Spinal cord (tissue), 10 donors: ENCODE results near the gene SUN5. TPM values are rescaled to one million over a fixed set of nuclear protein-coding genes. Genes with fewer than 3 reads are reported as not detected.

Experiments used
- DNase-seq, 6 donors: peaks; one replicate each; pipeline versions ENCODE4 v3.0.0 to v3.0.0-alpha.2; 2013 to 2015; ENCODE audit warnings: low spot score in 6 of 6, low read depth in 4 of 6
- H3K27ac ChIP-seq: one replicate; pipeline ENCODE4 v1.5.1; 2013; ENCODE audit warnings: low read depth, low read length, control low read depth
- H3K27me3 ChIP-seq: one replicate; pipeline ENCODE4 v1.6.1; 2013; ENCODE audit warnings: low read length; ENCODE audit not compliant: control insufficient read depth, insufficient read depth
- H3K36me3 ChIP-seq: one replicate; pipeline ENCODE4 v1.6.1; 2013; ENCODE audit warnings: low read length; ENCODE audit not compliant: control insufficient read depth, insufficient read depth
- H3K4me1 ChIP-seq: one replicate; pipeline ENCODE4 v1.6.1; 2013; ENCODE audit warnings: low read length; ENCODE audit not compliant: control insufficient read depth, insufficient read depth
- H3K4me3 ChIP-seq: one replicate; pipeline ENCODE4 v1.5.1; 2013; ENCODE audit warnings: low read depth, low read length, control low read depth
- H3K9me3 ChIP-seq: one replicate; pipeline ENCODE4 v1.6.1; 2013; ENCODE audit warnings: low read length; ENCODE audit not compliant: control insufficient read depth, insufficient read depth
- WGBS: methylation state at CpG from one replicate; pipeline ENCODE4 v1.1.5; 2013; ENCODE audit warnings: missing lambda C conversion rate; ENCODE audit not compliant: insufficient coverage; 5-methylcytosine and 5-hydroxymethylcytosine counted together
- polyA plus RNA-seq, 2 donors: library from polyadenylated mRNA; unstranded; fragments of 120-200 nt; gene quantifications; one replicate each; pipeline ENCODE4 v1.2.1, GENCODE V29; 2013; ENCODE audit not compliant: insufficient read length in 2 of 2
- total RNA-seq, 2 donors: library from RNA; depleted of rRNA in 1 of 2; stranded (reverse); fragments of 120-200 nt in 1 of 2; fragments of >200 nt in 1 of 2; gene quantifications; one replicate each; pipeline versions ENCODE4 v1.2.3 to v1.2.4, GENCODE V29; 2013 to 2014
- donor health status: healthy.

Gene SUN5
- total and polyA plus RNA-seq, 4 donors = not detected

DNA sequence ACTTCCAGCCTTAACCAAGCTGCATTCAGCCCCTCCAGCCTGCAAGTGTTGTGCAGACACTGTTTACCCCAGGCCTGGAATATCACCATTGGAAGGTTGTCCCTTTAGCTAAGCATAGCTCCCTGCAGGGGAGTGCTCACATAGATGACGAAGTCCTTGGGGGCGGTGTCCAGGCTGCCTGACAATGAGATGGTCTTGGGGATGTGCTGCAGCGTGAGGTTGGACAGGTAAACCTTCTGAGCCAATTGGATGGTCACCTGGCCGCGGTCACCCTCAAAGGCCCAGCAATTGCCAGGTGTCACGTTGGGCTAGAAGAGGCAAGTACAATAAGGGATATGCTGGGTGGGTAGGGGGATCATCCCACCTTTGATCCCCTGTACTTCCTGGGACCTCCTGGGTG lies 18.6 kb downstream of the SUN5 start:
- DNase-seq = no peak
- H3K27ac ChIP-seq = peak overlapping the region; percentile 88
- H3K36me3 ChIP-seq = no peaks in the 10 kb centered on the region
- H3K27me3 ChIP-seq = no peaks in the 10 kb centered on the region
- H3K4me1 ChIP-seq = peaks cover 60% of the 10 kb centered on the region
- WGBS = 81% methylated on average over 3 of the region's 6 CpGs
- no peak overlapping the region for H3K4me3 ChIP-seq
- H3K9me3 ChIP-seq = no peaks in the 10 kb centered on the region

DNA sequence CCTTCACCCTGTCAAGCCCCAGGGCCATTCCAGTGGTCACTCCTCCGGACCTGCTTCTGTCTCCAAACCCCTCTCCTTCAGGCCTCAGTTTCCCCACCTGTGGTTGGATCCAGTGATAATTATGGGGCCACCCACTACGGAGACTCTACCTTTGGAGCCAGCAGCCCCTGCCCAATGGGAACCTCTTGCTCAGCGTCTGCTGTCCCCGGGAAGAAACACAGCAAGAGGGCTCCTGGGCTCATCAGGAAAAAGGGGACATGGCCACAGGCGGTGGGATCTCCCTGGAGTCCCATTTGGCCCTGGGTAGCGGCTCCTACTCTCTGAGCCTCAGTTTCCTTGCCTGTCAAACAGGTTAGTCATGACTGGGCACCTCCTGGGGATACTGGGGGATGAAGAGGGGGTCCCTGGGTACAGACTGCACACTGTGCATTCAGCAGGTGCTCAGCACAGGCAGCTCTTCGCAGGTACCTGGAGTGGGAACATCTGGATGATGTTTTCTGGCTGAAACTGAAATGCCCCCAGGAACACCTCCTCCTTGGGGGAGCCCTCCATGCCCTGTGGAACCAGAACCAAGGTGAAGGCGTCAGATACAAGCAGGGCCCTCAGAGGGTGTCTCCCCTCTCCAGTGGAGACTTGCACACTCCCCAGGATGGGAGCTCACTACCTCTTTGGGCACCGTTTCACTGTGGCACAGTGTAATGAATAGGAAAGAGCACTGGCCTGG lies 19.4 kb downstream of the SUN5 start:
- H3K9me3 ChIP-seq = no peaks in the 10 kb centered on the region
- DNase-seq = no peak
- 93% methylated on average over 9 of the region's 9 CpGs for WGBS
- H3K36me3 ChIP-seq = no peaks in the 10 kb centered on the region
- no peak overlapping the region for H3K4me3 ChIP-seq
- peak overlapping the region; percentile 88 for H3K27ac ChIP-seq
- no peaks in the 10 kb centered on the region for H3K27me3 ChIP-seq
- peaks cover 68% of the 10 kb centered on the region for H3K4me1 ChIP-seq

DNA sequence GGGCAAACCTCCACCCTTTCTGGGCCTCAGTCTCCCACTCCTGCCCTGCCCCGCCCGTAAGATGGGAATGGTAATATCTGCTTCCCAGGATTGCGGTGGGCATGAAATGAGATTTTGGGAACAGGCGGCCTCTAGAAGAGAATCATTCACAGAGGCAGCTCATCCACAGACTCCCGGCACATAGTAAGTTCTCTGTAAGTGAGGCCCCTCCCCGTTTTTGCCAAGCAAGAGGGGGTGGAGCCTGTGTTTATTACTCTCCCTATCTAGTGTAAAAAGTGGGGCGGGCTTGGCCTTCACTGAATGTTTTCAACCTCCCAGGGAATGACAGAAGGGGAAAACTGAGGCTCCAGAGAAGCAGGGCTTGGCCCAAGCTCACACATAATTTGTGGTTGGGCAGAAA lies 20.0 kb downstream of the SUN5 start:
- Histone ChIP-seq H3K27ac (peak overlapping the region; percentile 91), H3K4me1 (peaks cover 74% of the 10 kb centered on the region), H3K4me3 (no peak overlapping the region), H3K9me3 (no peaks in the 10 kb centered on the region), H3K36me3 (no peaks in the 10 kb centered on the region), H3K27me3 (no peaks in the 10 kb centered on the region)
- WGBS = 79% methylated on average over 3 of the region's 7 CpGs
- DNase-seq = peak in 2 of 6 donors; percentile 54 to 63

DNA sequence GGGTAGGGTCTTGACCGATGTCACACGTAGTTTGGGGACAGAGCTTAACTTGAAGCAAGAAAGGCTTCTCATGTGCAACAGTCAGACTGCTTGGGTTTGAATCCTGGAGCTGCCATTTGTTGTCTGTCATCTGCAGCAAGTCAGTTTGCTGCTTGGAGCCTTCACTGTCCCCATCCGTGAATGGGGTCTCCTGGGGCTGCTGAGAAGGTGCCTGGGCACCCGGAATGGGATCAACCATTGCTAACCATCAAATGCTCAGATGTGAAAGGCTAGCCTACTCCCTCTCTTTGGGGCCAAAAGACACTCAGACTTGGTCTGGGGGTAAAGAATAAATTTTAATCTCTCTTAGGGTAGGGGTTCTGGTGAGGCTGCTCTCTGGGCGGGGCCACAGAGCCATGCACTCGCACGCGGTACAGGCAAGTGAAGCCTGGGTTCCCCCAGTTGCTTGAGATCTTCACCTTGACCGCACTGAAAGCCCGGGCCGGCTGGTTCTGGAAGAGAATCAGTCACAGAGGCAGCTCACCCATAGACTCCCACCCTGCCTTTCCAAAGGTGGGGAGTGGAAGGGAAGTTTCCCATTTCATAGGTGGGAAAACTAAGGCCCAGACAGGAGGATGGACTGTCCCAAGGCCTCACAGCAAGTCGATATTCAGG lies 20.6 kb downstream of the SUN5 start:
- Histone ChIP-seq H3K9me3 (no peaks in the 10 kb centered on the region), H3K4me3 (no peak overlapping the region), H3K27ac (peak overlapping the region; percentile 91), H3K36me3 (no peaks in the 10 kb centered on the region), H3K27me3 (no peaks in the 10 kb centered on the region), H3K4me1 (peaks cover 76% of the 10 kb centered on the region)
- DNase-seq = no peak
- 92% methylated on average over 9 of the region's 12 CpGs for WGBS

DNA sequence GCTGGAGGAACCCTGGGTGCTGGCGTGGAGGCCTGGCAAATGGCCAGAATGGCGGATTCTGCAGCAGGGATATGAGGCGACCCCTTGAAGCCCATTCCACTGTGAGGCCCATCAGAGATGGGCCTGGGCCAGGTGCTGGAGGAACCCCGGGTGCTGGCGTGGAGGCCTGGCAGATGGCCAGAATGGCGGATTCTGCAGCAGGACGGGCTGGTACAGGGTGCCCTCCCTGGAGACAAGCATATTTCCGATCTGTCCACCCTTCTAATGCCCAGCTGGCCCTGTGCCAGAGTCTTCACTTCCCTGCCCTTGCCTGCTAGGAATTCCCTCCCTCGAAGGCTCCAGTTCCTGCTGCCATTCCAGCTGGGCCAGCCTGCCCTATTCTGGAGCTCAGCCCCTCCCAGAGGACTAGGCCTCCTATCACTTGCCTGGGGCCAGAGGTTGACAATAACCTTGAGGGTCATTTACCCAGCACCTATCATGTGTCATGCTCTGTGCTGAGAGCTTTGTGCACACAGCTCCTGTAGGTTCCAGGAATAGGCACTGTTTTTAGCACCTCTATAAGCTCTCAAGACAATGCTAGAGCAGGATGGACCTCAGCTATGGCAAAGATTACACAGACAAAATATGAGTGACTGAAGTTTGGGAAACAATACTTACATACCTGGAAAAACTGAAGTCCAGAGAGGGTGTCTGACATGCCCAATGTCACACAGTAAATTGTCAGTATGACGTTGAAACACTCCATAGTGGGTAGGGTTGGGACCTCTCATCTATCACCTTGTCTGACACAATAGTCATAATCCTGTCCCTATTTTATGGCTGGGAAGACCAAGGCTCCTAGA lies 21.4 kb downstream of the SUN5 start:
- H3K27me3 ChIP-seq = no peaks in the 10 kb centered on the region
- H3K9me3 ChIP-seq = no peaks in the 10 kb centered on the region
- no peak overlapping the region for H3K4me3 ChIP-seq
- no peaks in the 10 kb centered on the region for H3K36me3 ChIP-seq
- peaks cover 71% of the 10 kb centered on the region for H3K4me1 ChIP-seq
- WGBS = 31% methylated on average over 9 of the region's 10 CpGs
- peak in 3 of 6 donors; percentile 22 to 66 (median 64) for DNase-seq
- H3K27ac ChIP-seq = peak overlapping the region; percentile 91

DNA sequence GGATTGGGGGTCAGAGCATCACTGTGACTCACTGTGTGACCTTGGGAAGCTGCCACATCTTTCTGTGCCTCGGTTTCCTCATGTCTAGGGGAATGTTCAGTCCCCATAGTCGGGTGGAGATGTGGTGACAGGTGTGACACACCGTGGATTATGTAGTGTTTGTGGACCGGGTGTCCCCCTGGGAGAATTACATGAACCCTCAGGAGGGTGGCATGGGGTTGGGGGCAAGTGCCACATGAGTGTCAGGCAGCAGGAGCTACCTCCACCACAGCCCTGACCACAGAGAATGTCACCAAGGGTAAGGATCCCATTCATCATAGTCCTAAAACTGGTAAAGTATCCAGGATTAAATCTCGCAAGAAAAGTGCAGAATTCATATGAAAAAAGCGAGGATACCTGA lies 23.2 kb downstream of the SUN5 start:
- DNase-seq = no peak
- no peaks in the 10 kb centered on the region for H3K36me3 ChIP-seq
- 65% methylated on average over 6 of the region's 6 CpGs for WGBS
- H3K9me3 ChIP-seq = no peaks in the 10 kb centered on the region
- H3K4me1 ChIP-seq = peaks cover 66% of the 10 kb centered on the region
- H3K27me3 ChIP-seq = no peaks in the 10 kb centered on the region
- peak overlapping the region; percentile 85 for H3K27ac ChIP-seq
- no peak overlapping the region for H3K4me3 ChIP-seq

DNA sequence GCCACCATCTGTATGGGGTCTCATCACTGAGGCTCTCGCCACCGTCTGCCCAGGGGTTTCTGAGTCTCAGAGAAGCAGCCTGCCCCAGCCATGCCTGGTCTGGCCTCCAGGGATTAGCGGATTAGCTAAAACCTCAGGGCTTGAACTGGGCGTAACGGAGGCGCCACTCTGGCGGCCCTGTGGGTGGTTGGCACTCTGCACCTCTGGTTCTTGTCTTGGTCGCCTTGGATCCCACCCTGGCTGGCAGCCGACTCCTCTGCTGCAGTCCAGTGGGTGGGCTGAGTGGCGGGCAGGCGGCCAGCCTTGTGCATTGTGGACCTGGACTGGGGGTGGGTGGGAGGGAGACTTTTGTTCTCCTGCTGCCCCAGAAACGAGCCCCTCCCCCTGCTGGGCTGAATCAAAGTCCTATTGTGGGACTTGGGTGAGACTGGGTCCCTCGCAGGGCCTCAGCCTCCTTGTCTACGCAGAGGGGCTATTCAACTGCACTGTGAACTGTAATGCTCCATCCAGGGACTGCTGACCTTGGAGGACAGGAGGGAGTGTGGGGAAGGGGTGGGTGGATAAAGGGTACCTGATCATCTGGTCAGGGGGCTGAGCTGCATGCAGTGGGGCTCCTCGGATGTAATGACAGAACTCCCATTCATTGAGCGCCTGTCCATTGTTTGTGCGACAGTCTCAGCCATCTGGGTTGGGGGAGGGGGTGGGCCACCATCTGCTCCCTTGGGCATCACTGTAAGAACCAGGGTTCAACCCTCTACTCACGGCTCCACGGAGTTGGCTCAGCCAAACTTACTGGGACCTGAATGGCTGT lies 23.9 kb downstream of the SUN5 start:
- Histone ChIP-seq H3K27ac (peak overlapping the region; percentile 86), H3K36me3 (no peaks in the 10 kb centered on the region), H3K9me3 (no peaks in the 10 kb centered on the region), H3K27me3 (no peaks in the 10 kb centered on the region), H3K4me1 (peaks cover 60% of the 10 kb centered on the region), H3K4me3 (no peak overlapping the region)
- WGBS = 22% methylated on average over 15 of the region's 19 CpGs
- peak; percentile 54 to 94 (median 79) for DNase-seq

DNA sequence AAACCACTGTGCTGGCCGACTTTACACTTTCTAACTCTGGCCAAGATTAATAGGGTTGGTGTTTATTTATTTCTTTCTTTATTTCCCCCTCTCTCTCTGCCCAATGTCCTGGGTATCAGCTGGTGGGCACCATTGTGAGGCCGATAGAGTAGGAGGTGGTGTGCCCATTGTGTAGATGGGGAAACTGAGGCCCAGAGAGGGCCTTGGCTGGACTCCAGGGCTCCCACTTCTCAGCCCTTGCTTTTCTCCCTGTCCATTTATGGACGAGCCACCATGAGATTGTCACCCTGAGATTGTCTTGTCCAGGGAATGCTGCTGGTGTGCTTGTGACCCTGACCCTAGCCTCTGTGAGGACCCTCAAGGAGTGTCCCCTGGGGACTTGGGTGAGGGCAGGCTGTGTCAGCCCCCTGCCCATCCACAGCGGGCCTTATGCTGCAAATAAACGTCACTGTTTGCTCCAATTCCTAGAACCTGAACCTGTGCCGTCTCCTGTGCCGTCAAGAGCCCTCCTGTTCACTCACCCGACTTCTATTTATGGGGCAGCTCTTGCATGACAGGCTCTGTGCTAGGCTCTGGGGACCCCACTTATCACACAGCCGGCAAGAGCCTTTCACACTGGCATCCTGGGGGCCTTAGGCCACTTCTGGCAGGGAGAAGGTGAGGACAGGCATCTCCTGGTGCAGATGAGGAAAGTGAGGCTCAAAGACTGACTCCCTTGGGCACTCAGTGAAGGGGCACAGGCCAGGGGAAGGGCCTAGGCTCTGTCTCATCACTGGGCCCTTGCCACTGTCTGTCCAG lies 24.8 kb downstream of the SUN5 start:
- H3K27me3 ChIP-seq = no peaks in the 10 kb centered on the region
- H3K4me1 ChIP-seq = peaks cover 52% of the 10 kb centered on the region
- H3K36me3 ChIP-seq = no peaks in the 10 kb centered on the region
- DNase-seq = no peak
- peak overlapping the region; percentile 86 for H3K27ac ChIP-seq
- no peaks in the 10 kb centered on the region for H3K9me3 ChIP-seq
- WGBS = 84% methylated on average over 5 of the region's 9 CpGs
- H3K4me3 ChIP-seq = no peak overlapping the region
